Measurements from ENCODE around the gene ARHGEF19. TPM values are rescaled to one million over a fixed set of nuclear protein-coding genes. Genes with fewer than 3 reads are reported as not detected.

The ARHGEF19 gene
- total RNA-seq, 1 donor from 2014 or later: 2.0 TPM

DNA sequence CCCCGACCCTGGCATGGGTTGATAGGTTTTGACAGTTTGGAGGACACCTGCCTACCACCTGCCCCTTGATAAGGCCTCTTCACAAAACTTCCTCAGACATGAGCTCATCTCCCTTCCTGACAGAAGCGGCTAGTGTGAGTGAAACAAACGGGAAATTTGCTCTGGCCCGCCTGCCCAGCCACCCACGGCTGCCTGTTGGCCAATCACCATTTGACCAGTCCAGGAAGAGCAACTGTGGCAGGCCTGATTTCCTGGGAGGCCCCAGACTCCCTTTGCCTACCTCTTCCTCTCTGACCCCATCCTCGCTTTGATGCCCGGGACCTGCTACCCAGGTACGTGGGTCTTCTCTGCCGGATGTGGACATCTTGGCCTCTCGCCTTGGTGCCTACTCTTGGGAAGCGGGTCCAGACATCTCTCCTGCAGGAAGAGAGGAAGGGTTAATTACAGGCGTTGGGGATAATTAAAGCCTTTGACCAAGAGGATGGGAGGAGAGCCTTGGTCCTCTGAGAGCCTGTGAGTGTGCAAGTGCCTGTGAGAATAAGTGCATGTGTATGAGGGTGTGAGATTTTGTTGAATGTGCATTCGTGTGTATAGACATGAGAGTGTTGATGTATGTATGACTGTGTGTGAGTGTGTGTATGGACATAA lies 55.5 kb downstream of the ARHGEF19 start:
- intact Hi-C loops (cut with micrococcal nuclease): no loop called here
- ATAC-seq: no peak
- DNase-seq: no peak

DNA sequence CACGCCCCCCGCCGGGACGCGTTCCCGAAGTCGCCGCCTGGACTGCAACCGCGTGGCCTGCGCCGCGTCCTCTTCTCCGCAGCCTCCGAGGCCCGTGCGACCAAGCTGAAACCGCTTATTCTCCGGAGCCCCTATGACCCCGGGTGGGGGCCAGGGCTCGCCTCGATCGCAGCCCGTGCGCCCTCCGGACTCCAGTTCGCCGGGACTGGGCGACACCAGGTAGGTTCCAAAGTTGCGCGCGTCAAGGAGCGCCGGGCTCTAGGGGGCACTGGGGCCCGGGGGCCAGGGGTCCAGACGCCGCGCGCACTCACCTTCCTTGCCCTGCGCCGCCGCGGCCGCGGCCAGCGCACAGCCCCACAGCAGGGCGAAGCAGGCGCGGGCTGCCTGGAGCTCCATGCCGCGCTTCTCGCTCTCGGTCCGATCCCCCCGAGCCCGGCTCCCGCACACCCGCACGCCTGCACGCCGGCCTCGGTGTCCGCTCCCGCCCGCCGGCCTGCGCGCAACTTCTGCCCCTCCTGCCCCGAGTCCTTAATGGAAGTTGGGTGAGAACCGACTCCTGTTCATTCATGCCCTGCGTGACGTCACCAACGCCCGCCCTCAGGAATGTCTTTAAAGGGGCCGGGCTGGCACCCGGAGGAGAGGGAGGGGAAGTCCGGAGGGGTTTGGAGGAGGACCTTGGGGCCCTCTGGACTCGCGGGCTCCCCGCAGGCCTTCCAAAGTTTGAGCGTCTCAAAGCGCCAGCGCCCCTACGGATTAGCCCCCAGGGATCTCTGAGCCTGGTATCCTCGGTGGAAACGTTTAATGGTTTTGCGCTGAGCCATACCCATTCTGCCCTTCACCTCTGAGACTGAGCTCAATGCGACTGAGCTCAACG lies 56.7 kb downstream of the ARHGEF19 start, which contains the start of gene EPHA2:
Gene EPHA2, minus strand, starts transcription at position 533 of the 874 bp plus-strand sequence. Its CDS starts 137 bp downstream, at position 396.
- intact Hi-C loops (cut with micrococcal nuclease): loop anchor here (2.0 kb wide), 1 partner anchor 73 kb away; no protein-coding TSS in a partner anchor
- DNase-seq (peak; percentile 95), ATAC-seq (peak; percentile 79)

DNA sequence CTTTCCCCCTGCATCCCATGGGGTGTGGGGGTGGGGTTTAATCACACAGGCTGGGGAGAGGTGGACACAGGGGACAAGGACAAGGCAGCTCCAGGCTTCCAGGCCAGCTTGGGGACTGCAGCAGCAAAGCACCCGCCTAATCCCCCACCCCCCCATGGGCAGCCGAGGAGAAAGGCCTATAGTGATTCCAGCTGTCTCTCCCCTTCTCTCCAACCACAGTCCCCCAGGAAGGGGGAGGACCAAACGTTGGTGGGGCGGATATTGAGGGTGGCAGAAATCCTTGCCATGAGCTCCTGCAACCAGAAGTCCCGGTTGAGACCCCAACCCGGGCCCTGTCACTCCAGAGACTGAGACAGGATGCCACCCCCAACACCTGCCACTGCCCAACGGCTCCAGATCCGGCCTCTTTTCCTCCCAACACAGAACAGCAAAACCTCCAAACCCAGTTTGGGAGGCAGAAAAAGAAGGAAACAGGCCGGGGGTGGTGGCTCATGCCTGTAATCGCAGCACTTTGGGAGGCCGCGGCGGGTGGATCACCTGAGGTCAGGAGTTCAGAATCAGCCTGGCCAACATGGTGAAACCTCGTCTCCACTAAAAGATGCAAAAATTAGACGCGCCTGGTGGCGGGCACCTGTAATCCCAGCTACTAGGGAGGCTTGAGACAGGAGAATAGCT lies 58.3 kb downstream of the ARHGEF19 start:
- DNase-seq (no peak), ATAC-seq (no peak)
- intact Hi-C loops (cut with micrococcal nuclease): loop anchor here (2.0 kb wide), 1 partner anchor 71 kb away; no protein-coding TSS in a partner anchor

DNA sequence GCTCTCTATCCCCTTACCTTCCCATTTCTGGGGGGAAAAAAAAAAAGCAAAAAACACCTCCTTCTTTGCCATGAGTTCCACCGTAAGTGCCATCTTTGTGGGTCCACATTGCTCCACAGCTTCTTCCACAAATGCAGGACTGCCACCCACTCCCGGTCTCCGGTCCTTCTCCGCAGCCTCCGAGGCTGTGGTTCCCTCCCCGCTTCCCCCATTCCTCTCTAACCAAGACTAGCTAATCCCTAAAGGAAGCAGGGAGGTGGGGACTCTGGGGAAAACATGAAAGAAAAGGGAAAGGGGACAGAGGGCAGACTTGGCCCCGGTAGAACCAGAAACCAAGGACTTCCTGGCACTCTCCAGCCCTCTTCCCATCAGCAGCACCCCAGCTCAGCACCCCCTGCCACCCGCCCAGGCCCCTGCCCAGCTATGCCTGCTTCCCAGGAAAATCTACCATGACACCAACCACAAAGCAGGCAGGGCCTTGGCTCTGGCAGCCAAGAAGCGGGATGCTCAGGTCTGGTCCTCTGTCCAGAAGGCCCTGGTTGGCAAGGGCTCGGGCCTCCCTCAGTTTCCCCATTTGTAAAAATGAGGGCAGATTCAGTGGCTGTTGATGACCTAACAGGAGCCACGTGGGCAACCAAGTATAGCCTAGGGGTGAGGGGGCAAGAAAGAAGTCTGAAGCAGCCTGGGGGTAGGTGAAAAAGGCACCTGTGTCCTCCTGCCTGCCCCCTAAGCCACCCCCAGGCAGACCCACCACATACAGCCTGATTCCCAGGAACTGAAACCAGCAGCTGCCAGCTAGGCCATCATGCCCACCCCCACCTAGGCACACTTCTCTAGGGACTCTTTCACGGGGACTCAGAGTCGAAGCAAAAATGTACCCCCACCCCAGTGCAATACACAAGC lies 59.1 kb downstream of the ARHGEF19 start:
- intact Hi-C loops (cut with micrococcal nuclease): no loop called here
- no peak for ATAC-seq
- DNase-seq: no peak

DNA sequence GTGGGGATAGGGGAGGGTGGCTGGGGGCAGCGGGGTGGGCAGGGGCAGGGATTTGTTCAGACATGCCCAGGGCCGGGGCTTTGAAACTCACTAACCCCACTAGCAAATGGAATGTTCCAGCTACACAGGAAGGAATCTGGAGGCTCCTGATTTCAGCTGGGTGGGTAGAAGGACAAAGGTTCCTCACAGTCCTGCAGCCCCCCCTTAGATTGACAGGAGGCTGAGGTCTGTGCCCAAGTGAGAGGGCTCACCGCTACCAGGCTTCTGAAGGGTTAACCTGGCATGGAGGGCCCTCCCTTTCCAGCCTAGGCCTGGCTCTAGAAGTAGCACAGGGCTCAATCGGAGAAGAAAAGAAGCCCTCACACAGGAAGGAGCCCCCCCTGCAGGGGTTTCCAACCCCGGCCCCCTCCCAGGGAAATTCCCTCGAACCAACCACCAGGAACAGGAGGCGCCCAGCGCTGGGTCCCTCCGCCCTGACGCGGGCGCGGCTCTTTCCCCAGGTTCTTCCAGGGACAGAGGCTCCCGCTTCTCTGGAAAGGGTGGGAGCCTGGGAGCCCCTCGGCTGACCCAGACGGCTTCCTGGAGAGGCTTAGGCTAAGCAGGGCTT lies 59.9 kb downstream of the ARHGEF19 start:
- peak; percentile 60 for DNase-seq
- intact Hi-C loops (cut with micrococcal nuclease): no loop called here
- no peak for ATAC-seq

DNA sequence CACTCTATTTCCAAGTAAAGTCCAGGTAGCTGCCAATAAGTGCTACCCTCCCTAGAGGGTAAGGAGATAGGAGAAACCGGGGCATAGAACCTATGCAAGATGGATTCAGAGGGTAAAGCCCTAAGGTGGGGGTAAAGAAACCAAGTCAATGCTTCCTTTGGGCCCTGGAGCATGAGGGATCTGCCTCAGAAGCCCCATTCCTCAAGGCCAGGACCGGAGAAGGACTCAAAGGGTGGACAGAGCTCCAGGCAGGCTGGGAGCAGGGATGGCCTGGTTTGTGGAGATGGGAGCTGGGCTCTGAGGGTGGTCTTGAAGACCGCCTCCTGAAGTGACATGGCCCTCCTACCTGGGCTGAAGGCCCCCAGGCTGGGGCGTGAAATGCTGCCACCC lies 60.5 kb downstream of the ARHGEF19 start:
- ATAC-seq (no peak), DNase-seq (no peak)
- intact Hi-C loops (cut with micrococcal nuclease): no loop called here

DNA sequence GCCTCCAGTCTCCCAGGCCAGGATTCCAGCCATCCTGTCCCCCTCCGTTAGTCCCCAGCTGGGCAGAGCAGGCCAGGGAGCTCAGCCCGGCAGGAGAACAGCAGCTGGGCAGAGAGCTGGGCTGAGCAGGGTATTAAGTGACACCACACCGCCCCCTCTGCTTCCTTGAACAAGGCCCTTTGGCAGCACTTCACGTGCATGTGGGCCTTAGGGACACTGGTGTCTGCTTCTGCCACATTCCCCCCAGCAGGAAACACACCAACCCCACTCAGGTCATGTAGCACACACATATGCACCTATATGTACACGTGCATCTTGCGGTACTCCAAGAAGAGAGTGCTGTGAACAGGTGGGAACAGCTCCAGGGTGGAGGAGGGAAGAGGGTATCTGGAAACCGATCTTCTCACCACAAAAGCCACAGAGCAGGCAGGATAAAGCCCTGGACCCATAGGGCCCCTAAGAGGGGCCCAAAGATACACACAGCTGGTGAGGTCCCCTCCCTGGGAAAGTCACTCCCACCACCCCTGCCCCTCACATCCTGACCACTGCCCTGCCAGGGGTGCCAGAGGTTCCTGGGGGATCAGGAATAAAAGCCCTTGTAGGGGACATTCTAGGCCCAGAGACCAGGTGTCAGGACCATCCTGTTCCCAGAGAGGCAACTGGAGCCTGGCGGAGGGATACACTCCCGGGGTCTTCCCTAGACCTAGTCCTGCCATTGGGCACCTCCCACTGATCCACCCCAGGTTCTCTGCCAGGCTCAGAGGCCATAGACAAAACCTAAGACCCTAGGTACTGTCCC lies 61.1 kb downstream of the ARHGEF19 start:
- ATAC-seq (no peak), DNase-seq (no peak)
- intact Hi-C loops (cut with micrococcal nuclease): no loop called here

DNA sequence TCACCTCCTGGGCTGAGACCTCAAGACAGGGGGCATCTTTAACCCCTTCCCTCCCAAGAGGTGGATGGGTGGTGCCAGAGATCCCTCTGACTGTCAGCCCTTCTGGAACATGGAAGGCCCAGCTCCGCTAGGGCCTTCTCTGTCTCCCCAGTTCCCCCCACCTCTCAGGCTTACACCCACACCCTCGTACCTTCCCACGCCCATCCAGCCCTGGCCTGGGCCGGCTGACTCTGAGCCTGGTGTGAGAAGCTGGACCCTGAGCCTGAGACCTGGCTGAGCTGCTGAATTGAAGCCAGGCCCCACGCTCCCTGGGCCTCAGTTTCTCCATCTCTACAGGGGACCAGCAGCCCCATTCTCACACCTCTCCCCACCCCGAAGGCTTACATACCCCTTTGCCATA lies 61.9 kb downstream of the ARHGEF19 start:
- ATAC-seq: no peak
- no peak for DNase-seq

DNA sequence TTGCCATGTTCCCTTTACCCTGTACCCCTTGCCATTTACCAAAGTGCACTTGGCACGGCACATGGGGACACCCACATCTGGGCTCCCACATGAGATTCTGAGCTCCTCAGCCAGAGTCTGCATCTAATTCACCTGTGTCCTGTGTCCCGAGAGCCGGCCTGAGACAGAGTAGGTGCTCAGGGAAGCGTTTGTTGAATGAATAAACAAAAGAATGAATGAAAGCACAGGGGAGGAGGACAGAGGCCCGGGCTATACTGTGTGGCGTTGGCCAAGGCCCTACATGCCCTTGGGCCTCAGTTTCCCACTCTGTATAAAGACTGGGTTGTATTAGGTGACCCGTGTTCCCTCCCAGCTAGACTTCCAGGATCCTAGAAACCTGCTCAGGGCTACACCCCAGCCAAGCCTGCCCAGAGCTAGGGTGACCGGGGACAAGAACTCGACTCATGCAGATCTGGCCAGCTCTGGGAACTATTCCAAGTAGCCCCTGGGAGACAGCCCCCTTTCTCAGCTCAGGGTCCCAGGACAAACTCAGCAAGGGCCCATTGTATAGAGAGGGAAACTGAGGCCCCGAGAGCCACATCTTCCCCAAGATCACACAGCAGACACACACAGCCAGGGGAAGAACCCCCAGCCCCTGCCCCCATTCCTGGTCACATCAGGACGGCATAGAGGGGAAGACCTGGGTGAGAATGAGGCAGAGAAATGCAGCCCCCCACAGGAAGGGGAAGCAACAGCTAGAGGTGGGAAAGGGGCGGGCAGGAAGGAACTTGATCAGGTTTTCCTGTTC lies 62.6 kb downstream of the ARHGEF19 start:
- no peak for DNase-seq
- no peak for ATAC-seq
- intact Hi-C loops (cut with micrococcal nuclease): no loop called here

More for the DNA sequence above, 61.9 kb downstream of the ARHGEF19 start:
- intact Hi-C loops (cut with micrococcal nuclease): no loop called here

DNA sequence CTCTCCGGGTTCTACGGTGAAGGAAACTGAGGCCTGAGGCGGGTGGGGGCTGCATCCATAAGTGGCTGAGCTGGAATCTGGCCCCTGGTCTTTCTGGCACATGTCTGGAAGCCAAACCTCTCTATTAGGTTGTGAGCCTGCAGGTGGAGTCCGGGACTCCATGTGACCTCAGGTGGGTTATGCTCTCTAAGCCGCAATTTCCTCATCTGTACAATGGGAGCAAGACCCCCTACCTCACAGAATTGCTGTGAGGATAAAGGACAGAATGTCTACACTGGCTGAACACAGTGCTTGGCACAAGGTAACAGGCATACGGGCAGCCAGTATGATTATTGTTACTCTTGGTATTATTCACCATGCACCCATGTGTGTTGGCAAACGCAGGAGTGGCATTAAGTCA lies 63.3 kb downstream of the ARHGEF19 start:
- no peak for ATAC-seq
- DNase-seq: no peak
- intact Hi-C loops (cut with micrococcal nuclease): no loop called here

DNA sequence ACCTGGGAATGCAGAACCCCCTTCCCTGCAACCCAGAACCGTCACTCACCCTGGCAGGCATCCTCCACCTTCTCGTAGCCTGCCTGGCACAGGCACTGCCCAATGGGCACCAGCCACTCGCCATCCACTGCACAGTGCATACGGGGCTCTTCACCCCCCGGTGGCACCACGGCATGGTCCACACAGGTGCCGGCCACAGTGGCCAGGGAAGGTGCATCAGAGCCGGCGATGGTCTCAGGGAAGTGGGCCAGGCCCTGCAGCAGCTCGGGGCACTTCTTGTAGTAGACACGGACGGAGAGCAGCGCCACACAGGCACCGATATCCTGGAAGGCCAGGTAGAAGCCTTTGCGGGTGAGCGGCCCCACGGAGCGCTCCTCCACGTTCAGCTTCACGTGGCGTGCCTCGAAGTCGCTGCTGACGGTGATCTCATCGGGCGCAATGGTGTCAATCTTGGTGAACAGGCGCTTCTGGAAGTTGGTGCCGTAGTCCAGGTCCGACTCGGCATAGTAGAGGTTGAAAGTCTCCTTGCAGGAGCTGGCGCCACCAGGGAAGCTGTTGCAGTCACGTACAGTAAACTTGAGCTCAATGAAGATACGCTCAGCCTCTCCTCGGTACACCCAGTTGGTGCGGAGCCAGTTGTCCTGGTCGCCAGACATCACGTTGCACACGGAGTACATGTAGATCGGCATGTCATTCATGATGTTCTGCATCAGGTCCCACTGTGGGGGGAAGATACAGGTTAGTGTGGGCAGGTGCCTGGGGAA lies 63.9 kb downstream of the ARHGEF19 start:
- DNase-seq: no peak
- ATAC-seq: no peak
- intact Hi-C loops (cut with micrococcal nuclease): no loop called here

Other genes starting within 250 kb of the ARHGEF19 start
- 27.3 TPM for gene ZBTB17, start 236.6 kb downstream of the ARHGEF19 start, total RNA-seq
- 0.84 TPM for gene SRARP, start 208.4 kb downstream of the ARHGEF19 start, total RNA-seq
- gene HSPB7, start 194.6 kb downstream of the ARHGEF19 start, total RNA-seq: 3,996 TPM
- gene CLCNKA, start 190.6 kb downstream of the ARHGEF19 start, total RNA-seq: 0.15 TPM
- gene CLCNKB, start 168.9 kb downstream of the ARHGEF19 start, total RNA-seq: 2.1 TPM
- gene FAM131C, start 139.0 kb downstream of the ARHGEF19 start, total RNA-seq: 3.7 TPM
- gene EPHA2, start 56.6 kb downstream of the ARHGEF19 start, total RNA-seq: 7.6 TPM
- gene CPLANE2, start 24.5 kb upstream of the ARHGEF19 start, total RNA-seq: 9.7 TPM
- gene FBXO42, start 139.8 kb upstream of the ARHGEF19 start, total RNA-seq: 23.1 TPM
- gene SZRD1, start 154.6 kb upstream of the ARHGEF19 start, total RNA-seq: 109 TPM
- gene SPATA21, start 224.8 kb upstream of the ARHGEF19 start, total RNA-seq: not detected
- 13.7 TPM for gene NECAP2, start 228.1 kb upstream of the ARHGEF19 start, total RNA-seq